ENCODE data around the gene PEX11G.

Gene PEX11G

DNA sequence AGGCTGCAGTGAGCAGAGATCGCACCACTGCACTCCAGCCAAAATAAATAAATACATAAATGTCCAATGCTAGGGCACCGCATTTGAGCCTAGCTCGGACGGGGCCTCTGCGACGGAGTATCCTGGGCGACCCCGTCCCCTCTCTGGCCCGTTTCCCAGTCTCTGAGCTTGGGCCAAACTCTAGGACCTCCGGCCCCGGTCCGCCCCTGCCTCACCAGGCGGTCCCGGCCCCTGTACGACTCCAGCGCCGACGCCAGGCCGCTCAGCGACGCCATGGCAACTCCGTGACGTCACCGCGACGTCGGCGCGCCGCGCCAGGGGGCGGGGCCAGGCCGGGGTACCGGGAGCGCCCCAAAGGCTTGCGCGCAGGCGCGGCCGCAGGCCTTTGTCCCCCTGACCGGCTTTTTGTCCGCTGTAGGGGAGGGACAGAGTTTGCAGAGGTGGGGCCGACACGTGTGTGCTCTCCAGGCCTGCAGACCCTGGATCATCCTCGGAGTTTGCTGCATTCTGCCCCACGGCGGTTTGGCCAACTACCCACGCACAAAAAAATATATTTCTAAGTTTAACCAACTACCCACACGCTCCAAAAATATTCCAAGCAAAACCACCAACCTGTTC, at the start of gene PEX11G:
TSS of gene PEX11G (minus strand) at position 300 of the 618 bp plus-strand sequence. CDS start at position 275, 25 bp downstream.
- DNase-seq (ENCODE audit: low read depth), result peak; percentile 86

DNA sequence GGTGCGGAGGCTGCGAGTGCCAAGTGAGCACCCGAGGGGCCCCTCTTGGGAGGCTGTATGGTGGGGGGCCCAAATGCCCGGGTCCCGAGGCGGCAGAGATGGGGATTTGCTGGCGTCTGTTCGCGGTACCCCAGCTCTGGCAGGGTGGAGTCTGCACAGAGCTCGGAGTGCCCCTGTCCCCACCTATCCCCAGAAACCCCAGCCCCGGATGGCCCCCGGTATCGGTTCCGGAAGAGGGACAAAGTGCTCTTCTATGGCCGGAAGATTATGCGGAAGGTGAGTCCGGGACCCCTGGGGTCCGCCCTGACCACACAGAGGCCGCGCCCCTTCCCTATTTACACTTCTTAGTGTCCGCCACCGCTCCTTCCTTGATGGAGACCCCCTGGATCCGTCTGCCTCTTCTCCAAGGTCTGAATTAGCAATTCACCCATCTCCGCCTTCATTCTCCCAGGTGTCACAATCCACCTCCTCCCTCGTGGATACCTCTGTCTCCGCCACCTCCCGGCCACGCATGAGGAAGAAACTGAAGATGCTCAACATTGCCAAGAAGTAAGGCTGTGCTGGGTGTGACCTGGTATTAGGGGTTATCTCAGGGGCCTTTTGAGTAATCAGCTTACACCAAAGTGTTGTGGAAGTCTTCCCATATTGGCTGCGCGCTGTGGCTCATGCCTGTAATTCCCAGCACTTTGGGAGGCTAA, 47.3 kb upstream of the PEX11G start:
- DNase-seq (ENCODE audit: low read depth), result no peak

DNA sequence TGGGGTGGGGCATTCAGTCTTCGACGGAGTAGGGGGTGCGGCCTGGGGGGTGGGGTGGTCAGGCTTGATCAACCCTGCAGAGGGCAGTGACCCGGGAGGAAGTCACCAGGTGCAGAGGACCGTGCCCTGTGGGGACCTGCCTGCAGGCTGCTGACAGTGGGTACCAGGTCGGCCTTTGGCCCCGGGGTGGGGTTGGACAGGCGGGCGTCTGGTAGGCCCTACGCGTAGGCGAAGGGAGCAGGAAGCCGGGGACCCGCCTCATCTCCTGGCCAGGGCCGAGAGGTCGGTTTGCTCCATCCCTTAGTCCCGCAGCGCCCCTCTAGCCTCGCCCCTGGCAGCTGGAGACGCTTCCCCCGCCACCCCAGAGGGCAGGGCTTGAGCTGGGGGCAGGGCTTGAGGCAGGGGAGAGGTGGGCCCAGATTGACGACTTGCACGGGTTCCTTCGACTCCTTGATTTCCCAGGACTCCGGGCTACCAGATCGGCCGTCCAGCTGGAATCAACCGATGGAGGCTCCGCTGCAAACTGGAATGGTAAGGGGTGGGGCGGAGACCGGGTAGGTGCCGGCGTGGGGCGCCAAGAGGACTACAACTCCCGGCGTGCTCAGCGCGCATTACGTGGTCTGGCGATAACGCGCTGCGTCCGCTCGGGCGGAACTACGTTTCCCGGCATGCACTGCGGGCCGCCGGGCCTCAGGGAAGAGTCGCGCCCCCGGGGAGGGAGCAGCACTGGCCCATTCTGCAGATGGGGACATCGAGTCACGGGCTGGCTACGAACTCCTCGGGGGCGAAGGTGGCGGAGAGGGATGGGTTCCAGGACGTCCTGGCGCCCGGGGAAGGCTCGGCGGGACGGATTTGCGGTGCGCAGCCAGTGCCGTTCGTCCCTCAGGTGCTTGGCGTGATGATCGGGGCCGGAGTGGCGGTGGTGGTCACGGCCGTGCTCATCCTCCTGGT, 46.5 kb upstream of the PEX11G start, which contains the start of gene PNPLA6:
TSS of gene PNPLA6 (plus strand) at position 671 of the 951 bp plus-strand sequence. CDS start at position 743, 72 bp downstream.
- DNase-seq (ENCODE audit: low read depth), result peak; percentile 94

DNA sequence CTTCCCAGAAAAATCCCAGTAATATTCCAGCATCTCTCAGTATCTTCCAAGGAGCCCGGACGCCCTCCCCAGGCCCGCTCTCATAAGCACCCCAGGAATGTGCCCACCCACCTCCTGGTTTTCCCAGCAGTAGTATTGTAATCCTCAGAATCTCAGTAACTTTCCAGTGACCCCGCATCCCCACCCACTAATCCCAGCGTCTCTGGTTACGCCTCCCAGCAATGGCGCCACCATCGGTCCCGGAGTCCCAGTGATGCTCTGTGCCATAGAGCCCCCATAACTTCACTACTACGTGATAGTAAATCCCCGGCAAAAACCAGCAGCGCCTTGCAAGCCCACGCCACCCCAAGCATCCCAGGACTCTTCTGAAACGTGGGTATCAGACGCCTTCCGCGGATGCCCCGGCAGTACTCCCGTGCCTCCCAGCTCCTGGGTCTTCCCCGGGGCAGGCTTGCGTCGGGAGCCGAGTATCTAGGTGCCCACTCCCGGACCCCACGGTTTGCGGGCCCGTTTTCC, 45.8 kb upstream of the PEX11G start:
- peak; percentile 15 for DNase-seq (ENCODE audit: low read depth)

DNA sequence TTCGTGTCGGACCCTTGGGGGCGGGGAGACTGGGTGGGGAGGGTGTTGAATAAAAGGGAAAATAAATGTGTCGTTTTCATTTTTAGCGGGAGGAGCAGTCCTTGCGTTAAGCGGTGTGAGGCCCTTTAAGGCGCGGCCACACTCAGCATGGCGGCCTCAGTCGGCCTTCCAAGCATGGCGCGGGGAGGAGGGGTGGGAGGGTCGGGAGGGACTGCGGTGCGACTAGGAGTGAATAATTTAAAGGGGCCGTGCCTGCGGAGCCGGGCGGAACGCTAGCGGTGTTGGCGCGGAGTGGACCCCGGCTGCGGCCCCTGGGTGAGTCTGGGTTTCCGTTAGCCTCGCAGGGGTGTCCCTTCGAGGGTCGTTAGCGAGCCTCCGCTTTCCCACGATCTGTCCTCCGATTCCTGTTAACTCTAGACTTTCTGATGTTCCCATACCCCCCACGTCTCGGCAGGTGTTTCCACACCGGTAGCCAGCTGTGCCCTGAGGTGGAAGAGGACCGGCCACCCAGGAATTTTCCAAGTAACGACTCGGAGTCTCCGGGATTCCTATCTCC, 45.2 kb upstream of the PEX11G start:
- DNase-seq (ENCODE audit: low read depth), result peak; percentile 74

DNA sequence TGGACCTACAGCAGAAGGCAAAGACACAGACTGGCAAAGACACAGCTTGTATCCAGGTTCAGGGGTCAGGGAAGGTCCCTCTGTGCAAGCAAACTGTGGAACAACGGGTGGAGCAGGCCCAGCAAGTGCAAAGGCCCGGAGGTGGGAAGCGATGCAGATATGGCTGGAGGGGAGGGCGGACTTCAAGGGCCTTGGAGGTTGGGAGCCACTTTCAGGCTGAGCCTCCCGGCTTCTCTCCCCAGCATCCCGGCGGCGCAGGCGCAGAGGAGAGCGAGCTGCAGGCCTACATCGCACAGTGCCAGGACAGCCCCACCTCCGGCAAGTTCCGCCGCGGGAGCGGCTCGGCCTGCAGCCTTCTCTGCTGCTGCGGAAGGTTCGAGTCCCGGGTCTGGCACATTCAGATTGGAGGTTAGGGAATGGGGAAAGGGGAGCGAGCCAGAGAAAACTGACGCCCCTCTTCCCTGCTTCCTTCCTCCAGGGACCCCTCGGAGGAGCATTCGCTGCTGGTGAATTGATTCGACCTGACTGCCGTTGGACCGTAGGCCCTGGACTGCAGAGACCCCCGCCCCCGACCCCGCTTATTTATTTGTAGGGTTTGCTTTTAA, 44.5 kb upstream of the PEX11G start:
- no peak for DNase-seq (ENCODE audit: low read depth)

DNA sequence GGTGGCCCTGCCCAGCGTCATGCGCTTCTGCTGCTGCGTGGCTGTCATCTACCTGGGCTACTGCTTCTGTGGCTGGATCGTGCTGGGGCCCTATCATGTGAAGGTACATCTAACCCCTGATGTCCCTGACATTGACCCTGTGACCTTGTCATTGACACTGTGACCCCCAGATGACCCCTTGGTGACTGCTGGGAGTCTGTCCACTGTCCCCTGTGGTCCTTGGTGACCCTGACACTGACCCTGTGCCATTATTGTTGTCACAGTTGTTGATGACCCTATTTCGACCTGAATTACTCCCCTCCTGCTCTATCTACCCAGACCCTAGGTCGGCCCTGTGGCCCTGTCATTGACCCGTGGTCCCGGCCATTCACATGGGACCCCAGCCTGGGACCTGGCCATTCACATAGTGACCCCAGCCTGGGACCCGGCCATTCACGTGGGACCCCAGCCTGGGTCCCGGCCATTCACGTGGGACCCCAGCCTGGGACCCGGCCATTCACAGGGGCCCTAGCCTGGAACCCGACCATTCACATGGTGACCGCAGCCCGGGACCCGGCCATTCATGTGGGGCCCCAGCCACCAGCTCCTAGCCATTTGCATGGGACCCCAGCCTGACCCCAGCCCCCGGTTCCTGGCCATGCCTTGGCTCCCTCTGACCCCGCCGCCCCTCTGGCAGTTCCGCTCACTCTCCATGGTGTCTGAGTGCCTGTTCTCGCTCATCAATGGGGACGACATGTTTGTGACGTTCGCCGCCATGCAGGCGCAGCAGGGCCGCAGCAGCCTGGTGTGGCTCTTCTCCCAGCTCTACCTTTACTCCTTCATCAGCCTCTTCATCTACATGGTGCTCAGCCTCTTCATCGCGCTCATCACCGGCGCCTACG, 41.0 kb upstream of the PEX11G start:
- no peak for DNase-seq (ENCODE audit: low read depth)

DNA sequence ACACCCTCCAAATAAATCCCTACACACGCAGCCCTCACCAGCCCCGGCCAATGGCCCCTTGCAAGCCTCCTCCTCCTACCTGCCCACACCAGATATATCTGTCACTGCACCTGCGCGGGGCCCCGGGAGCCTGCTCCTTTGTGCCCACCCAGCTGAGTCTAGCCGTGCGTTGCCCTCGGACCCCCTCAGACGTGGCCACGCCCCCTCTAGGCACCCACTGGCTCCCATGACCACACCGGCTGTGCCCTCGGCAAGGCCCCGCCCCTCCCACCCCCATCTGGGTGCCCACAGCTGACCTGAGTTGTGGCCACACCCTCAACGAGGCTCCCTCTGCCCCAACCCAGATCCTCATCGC, 40.4 kb upstream of the PEX11G start:
- no peak for DNase-seq (ENCODE audit: low read depth)

DNA sequence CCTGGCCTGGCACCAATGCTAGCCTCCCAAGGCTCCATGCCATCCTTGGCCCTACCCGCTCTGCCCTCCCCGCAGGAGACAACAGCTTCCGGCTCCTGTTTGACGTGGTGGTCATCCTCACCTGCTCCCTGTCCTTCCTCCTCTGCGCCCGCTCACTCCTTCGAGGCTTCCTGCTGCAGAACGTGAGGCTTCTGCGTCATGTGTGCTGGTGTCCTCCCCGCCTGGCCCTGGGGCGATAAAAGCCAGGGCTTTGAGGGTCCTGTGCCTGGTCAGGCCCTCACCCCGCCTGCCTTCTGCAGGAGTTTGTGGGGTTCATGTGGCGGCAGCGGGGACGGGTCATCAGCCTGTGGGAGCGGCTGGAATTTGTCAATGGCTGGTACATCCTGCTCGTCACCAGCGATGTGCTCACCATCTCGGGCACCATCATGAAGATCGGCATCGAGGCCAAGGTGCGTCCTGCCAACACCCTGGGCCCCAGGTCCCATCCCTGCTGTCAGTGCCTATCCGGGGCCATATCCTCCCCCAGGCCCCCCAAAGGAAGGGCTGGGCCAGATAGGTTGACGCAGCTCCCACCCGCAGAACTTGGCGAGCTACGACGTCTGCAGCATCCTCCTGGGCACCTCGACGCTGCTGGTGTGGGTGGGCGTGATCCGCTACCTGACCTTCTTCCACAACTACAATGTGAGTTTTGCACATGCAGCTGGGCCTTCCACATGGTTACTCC, 39.8 kb upstream of the PEX11G start:
- no peak for DNase-seq (ENCODE audit: low read depth)

DNA sequence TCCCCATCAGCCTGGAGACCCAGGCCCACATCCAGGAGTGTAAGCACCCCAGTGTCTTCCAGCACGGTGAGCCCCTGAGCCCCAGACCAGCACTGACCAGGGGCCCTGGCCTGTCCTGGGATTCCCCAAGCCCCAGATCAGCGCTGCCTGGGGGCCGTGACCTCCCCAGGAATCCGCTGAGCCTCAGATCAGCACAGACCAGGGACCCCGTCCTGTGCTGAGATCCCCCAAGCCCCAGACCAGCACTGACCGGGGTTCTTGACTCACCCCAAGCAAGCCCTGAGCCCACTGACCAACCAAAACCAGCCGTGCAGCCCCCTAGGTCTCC, 39.3 kb upstream of the PEX11G start:
- no peak for DNase-seq (ENCODE audit: low read depth)

DNA sequence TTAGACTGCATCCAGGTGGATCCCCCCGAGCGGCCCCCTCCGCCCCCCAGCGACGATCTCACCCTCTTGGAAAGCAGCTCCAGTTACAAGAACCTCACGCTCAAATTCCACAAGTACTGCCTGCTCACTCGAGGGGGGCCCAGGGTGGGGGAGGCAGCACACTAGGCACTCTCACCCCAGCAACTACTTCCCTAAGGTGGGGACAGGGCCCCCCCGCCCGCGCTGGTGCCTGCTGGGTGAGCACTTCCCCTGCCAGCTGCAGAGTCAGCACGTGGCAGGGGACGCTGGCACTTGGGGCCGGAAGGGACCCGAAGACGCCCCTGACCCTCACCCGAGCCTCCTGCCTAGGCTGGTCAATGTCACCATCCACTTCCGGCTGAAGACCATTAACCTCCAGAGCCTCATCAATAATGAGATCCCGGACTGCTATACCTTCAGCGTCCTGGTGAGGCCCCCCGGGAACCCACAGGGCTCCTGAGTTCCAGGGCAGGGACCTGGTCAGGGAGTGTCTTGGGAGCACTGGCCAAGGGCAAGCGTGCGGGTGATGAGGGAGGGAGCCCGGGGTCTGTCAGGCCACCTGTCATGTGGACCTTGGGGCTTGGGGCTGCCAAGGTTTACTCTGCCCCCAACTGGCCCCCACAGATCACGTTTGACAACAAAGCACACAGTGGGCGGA, 38.8 kb upstream of the PEX11G start:
- no peak for DNase-seq (ENCODE audit: low read depth)

DNA sequence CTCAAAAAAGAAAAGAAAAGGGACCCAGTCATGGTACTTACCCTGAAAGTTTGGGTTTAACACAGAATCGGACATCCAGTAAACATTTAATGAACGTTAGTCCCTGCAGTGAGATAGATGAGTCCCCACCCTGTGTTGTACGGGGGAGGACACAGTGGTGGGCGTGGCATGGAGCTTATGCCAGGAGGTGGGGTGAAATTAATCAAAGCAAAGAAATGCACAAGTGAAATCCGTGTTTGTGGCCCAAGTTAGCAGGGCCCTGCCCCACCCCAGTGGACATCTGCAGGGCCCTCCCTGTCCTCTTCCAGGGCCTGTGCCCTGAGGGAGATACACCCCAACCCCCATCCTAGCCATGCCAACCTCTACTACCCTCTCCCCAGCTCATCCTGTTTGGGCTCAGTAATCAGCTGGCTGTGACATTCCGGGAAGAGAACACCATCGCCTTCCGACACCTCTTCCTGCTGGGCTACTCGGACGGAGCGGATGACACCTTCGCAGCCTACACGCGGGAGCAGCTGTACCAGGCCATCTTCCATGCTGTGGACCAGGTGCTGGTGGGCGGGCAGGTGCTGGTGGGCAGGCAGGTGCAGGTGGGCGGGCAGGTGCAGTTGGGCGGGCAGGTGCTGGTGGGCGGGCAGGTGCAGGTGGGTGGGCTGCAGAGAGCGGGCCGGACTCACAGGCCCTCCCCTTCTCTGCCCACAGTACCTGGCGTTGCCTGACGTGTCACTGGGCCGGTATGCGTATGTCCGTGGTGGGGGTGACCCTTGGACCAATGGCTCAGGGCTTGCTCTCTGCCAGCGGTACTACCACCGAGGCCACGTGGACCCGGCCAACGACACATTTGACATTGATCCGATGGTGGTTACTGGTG, 37.5 kb upstream of the PEX11G start:
- no peak for DNase-seq (ENCODE audit: low read depth)

DNA sequence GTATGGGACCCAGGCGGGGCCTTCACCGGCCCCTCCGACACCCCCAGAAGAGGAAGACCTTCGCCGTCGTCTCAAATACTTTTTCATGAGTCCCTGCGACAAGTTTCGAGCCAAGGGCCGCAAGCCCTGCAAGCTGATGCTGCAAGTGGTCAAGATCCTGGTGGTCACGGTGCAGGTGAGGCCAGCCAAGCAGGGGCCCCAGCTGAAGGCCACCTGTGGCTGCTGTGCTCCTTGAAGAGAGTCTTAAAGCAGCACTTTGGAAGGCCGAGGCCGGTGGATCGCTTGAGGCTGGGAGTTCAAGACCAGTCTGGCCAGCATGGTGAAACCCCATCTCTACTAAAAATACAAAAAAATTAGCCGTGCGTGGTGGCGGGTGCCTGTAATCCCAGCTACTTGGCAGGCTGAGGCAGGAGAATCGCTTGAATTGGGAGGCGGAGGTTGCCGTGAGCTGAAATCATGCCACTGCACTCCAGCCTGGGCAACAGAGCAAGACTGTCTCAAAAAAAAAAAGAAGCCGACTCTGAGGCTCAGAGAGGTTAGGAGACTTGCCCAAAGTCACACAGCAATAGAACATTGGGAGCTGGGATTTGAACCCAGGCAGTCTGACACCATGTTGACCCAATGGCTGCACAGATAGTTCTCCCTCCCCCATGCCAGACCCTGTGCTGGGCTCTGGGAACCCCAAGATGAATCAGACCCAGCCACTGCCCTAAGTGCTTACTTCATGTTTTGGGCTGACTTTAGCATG, 36.3 kb upstream of the PEX11G start:
- no peak for DNase-seq (ENCODE audit: low read depth)

DNA sequence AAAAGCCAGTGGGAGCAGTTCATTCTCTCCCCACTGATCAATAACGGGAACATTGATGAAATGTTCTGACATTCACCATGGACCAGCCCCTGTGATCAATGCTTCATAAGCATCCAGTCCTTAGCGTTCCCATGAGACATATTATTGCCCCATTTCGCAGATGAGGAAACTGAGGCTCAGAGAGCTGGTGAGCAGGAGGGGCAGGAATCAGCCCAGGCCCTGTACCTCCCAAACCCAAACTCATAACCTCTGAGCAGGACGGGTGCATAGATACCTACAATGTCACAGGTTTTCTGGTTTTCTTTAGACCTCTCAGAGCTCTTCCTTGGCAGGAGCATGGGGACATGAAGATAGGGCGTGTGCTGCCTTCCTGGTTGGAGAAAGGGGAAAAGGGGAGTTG, 35.7 kb upstream of the PEX11G start:
- DNase-seq (ENCODE audit: low read depth), result no peak

DNA sequence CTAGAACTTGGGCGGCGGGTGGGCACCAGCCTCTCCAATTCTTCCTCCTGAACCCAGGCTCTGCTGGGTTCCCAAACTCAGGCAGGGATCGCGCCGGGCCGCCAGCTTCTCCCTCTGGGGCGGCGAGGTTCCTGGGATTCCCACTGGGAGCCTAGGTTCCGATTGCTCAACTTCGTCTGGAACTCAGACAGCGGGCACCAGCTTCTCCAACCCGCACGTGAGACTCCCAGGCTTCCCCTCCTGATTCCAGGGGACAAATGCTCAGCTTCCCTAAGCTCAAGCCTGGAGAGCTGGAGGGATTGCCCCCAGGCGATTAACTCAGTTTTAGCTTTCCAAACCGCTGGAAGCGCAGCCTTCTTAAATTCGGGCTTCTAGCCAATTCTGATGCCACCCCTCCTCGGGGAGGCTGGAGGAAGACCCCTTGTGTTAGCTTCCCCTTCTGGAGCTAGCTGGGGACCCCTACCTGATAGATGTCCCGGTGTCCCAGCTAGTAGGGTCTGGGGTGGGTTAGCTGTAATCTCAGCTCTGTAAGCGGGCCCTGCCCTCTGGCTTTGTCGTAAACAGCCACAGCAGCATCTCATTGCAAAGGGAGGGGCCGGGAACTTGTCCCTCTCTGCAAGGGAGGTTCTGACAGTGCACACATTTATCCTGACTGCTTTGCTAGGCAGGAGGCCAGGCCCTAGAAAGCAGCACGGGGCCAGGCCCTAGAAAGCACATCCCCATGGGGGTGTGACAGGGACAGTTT, 34.3 kb upstream of the PEX11G start:
- DNase-seq (ENCODE audit: low read depth), result no peak

DNA sequence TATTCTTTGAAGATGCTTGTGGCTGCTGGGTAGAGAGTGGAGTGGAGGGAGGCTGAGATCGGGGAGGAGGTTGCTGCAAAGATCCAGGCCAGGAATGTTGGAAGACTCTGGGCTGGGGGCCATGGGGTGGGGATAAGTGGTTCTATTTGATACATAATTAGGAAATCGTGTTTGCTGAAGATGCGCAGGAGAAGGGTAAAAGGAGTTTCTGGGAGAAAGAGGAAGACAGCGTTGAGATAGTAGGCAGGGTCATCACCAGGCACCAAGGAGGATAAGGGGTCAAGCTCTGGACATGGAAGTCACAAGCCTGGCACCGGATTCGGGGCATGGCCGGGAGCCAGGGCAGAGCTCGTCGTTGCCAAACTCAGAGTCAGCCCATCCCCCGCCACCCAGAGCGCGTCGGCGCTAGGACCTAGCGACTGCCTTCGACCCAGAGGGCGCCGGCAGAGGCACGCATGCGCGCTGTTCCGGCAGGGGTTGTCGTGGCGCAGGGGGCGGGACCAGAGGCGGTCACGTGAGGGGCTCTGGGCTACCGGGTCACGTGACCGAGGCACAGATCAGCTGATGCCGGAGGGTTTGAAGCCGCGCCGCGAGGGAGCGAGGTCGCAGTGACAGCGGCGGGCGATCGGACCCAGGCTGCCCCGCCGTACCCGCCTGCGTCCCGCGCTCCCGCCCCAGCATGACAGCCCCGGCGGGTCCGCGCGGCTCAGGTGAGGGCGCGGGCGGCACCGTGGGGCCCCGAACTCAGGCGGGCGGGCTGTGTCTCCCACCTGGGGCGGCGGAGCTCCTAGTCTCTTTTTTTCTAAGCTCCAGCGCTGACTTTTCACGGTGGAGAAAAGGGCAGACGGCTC, 33.5 kb upstream of the PEX11G start, which contains the start of gene MCOLN1:
TSS of gene MCOLN1 (plus strand) at position 553 of the 851 bp plus-strand sequence. CDS start at position 680, 127 bp downstream.
- DNase-seq (ENCODE audit: low read depth), result peak; percentile 100
